AML-193 (cell line): Measurements from ENCODE around the gene TARDBP.
"Not testable (repeated sequence)": the region's sequence is repeated elsewhere in the genome, so short reads cannot be mapped to it uniquely, and the experiment has no call there.

Source experiments
- DNase-seq, 2 experiments: peaks; one replicate each; lab custom pipeline; 2025; lab: John Stamatoyannopoulos, UW

The TARDBP gene

GRCh38 chr1:11012260-11013159 lies at the start of gene TARDBP:
Gene TARDBP (plus strand): TSS chr1:11012654. CDS start chr1:11013728, 1,074 bp downstream.
- DNase-seq: peak; percentile 75 to 76

- peak; percentile 34 for DNase-seq
Measured at GRCh38 chr1:10965546-10966226, 46.8 kb upstream of the TARDBP start.

- no peak for DNase-seq
Measured at GRCh38 chr1:10967090-10967489, 45.4 kb upstream of the TARDBP start.

- no peak for DNase-seq
Measured at GRCh38 chr1:10968411-10968826, 44.0 kb upstream of the TARDBP start.

GRCh38 chr1:10969267-10969970 lies 43.0 kb upstream of the TARDBP start:
- DNase-seq: no peak

DNA sequence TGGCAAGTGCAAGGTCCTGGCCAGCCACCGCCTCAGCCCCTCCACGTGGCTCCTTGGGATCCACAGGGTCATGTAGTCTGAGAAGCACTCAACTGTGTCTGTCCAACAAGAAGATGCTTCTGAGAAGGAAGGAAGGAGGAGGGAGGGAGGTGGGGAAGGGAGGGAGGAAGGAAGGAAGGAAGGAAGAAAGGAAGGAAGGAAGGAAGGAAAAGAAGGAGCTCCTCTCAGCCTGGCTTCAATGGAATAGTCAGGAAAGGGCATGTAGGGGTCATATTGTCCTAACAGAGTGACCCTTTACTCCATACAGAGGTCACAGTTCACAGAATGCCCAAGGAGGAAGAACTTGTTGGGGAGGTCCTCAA lies 42.5 kb upstream of the TARDBP start:
- no peak for DNase-seq

DNA sequence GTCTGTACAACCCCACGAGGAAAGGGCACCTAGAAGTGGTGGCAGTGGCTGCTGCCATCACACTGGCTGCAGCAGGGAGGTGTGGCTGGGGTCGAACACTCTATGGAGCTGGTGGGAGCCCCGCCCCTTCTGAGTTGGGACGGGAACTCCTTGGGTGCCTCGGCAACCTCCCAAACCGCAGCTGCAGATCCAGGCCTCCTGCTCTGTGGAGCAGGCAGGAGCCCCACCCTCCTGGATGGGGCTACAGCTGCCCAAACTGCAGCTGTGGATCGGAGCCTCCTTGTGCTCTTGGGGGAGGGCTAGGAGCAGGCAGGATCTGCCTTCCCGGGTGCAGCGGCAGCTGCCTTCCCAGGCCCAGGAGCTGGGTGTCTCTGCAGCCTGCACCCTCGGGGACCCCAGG lies 38.9 kb upstream of the TARDBP start:
- no peak for DNase-seq

- DNase-seq: no peak
Measured at GRCh38 chr1:10973956-10974881, 38.2 kb upstream of the TARDBP start.

- DNase-seq: no peak
Measured at GRCh38 chr1:10975567-10976326, 36.7 kb upstream of the TARDBP start.

DNA sequence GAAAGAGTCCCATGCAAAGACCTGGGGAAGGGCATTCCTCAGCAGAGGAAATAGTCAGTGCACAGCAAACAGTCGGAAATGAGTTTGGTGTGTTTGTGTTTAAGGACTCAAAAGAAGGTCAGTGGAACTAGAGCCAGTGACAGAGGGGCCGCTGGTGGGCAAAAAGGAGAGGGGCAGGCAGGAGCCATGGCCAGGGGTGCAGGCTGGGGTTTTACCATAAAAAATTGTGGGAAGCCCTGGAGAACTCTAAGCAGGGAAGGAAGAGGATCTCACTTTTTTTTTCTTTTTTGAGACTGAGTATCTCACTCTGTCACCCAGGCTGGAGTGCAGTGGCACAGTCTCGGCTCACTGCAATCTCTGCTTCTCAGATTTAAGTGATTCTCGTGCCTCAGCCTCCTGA lies 33.7 kb upstream of the TARDBP start:
- no peak for DNase-seq

DNA sequence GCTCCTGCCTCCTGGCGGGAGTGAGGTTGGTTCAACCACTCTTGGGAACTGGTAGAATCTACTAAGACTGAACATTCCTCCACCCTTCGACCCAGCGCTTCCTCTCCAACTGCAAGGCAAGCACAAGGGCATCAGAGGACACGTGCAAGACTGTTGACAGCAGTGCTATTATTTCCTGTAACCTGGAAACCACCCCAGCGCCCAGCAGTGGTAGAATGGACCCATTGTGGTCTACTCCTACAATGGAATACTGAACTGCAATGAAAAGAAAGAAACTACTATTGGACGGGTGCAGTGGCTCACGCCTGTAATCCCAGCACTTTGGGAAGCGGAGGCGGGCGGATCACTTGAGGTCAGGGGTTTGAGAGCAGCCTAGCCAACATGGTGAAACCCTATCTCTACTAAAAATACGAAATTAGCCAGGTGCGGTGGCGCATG lies 33.0 kb upstream of the TARDBP start:
- DNase-seq: no peak

GRCh38 chr1:10980094-10980577 lies 32.3 kb upstream of the TARDBP start:
- no peak for DNase-seq

DNA sequence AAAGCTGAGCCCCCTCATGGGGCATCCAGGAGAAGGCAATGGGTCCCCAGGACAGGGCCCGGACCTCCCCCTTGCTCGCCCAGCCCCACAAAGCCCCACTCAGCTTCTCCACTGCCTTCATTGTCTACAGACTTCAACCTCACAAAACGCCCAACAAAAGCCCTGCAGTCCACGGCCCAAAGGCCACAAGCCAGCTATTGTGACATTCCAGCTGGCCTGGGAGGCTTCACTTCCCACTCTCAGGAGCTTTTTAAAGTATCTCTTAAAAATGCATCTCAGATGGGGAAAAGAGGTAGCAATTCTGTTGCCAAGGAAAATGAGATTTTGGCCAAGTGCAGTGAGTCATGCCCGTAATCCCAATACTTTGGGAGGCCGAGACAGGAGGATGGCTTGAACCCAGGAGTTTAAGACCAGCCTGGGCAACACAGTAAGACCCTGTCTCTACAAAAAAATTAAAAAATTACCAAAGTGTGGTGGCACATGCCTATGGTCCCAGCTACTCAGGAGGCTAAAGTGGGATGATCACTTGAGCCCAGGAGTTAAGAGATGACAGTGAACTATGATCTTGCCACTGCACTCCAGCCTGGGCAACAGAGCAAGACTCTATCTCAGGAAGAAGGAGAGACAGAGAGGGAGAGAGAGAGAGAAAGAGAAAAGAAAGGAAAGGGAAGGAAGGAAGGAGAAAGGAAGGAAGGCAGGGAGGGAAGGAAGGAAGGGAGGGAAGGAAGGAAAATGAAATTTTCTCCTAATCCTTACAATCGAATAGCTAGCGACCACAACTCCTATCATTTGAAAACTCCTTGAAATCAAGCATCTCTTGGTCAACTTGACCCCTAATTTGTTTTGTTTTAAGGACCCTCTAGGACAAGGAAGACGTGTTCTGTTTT lies 31.4 kb upstream of the TARDBP start:
- DNase-seq: no peak

DNA sequence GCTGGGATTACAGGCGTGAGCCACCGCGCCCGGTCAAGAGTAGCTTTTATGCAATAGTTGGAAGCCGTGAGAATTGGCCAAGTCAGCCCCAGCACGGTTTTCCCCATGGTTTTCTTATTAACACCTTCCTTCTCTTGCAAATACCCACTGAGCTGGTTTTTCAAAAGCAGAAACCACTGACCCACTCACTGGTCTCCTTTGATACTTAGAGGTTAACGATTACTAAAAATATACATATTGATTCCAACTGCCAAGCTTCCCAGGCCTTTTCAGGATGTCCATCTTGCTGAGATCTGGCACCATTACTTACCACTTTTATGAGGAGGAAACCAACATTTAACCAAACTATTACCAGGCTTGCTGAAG lies 25.9 kb upstream of the TARDBP start:
- DNase-seq: no peak

DNA sequence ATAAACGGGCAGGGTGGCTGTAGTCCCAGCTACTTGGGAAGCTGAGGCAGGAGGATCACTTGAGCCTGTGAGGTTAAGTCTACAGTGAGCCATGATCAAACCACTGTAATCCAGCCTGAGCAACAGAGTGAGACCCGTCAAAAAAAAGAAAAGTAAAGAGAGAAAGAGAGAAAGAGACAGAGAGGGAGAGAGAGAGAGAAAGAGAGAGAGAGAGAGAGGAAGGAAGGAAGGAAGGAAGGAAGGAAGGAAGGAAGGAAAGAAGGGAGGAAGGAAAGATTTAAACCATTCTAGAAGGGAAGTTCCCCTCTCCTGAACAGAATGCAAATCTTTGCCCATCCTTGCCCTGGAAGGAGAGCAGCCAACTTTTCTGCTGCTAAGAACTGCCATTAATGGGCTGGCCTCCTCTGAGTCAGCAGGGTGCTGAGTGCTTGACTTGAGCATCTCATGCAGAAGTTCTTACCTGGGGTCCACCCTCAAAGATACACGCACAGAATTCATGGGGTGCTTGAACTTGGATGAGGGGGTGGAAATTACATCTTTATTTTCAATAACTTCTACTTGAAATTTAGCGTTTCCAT lies 24.5 kb upstream of the TARDBP start:
- DNase-seq: no peak

- DNase-seq: no peak
Measured at GRCh38 chr1:10989095-10989494, 23.4 kb upstream of the TARDBP start.

DNA sequence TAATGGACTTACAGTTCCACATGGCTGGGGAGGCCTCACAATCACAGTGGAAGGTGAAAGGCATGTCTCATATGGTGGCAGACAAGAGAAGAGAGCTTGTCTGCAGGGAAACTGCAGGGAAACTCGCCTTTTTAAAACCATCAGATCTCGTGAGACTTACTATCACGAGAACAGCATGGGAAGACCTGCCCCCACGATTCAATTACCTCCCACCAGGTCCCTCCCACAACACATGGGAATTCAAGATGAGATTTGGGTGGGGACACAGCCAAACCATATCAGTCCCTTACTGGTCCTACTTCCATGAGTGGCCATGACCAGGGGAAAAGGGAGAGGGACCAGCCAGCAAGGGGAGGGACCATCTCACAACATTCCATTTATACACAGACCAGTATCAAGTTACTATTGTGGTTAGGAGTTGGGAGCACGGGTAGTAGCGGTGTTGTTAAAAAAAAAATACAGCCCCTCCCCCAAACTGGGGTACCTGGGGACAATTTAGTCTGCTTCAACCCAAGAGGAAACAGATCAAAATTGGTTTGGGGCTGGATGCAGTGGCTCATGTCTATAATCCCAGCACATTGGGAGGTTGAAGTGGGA lies 22.4 kb upstream of the TARDBP start:
- not testable (repeated sequence) for DNase-seq

DNA sequence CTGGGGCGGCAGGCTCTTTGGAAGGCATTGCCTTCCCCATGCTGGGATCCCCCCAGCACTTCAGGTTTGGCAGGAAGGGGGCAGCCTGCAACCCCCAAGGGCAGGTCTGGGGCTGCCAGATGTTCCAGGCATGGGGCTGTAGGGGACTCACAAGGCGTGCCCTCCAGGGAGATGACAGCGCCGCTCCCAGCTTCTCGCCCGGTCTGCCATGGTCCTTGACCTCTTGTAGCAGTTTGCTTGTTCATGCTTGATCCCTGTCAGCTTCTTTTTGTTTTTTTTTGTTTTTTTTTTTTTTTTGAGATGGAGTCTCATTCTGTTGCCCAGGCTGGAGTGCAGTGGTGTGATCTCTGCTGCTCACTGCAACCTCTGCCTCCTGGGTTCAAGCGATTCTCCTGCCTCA lies 21.6 kb upstream of the TARDBP start:
- no peak for DNase-seq

- DNase-seq: not testable (repeated sequence)
Measured at GRCh38 chr1:10992004-10992403, 20.4 kb upstream of the TARDBP start.
